OCI-LY3 (cell line): ENCODE data around the gene THEM5.
"Not testable (repeated sequence)": the region's sequence is repeated elsewhere in the genome, so short reads cannot be mapped to it uniquely, and the experiment has no call there.

Experiments used
- EZH2phosphoT487 ChIP-seq: fragments of 200-600 bp; shearing (Covaris generic); IDR thresholded peaks from 2 replicates; pipeline ENCODE4 v1.6.1; 2018; ENCODE audit warnings: antibody characterized with exemption, mixed run types, low read depth
- TF ChIP-seq, protein P1 (sequence below): fragments of 200-600, 300-600 bp; sonication (generic); IDR thresholded peaks from 2 replicates; pipeline ENCODE4 v1.5.1; 2014; ENCODE audit warnings: antibody characterized with exemption, low read length, low read depth

DNA sequence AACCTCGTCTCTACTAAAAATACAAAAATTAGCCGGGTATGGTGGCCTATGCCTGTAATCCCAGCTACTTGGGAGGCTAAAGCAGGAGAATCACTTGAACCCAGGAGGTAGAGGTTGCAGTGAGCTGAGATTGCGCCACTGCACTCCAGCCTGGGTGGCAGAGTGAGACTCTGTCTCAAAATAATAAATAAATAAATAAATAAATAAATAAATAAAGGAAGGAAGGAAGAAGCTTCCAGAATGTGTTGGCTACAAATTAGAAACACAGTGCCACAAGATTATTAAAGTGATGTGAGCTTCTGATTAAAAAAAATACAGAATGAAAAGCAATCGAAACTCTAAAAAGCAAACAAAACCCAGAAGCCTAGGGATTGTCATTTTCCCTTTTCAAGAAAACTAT, 30.4 kb upstream of the THEM5 start:
- TF ChIP-seq, protein P1, sequence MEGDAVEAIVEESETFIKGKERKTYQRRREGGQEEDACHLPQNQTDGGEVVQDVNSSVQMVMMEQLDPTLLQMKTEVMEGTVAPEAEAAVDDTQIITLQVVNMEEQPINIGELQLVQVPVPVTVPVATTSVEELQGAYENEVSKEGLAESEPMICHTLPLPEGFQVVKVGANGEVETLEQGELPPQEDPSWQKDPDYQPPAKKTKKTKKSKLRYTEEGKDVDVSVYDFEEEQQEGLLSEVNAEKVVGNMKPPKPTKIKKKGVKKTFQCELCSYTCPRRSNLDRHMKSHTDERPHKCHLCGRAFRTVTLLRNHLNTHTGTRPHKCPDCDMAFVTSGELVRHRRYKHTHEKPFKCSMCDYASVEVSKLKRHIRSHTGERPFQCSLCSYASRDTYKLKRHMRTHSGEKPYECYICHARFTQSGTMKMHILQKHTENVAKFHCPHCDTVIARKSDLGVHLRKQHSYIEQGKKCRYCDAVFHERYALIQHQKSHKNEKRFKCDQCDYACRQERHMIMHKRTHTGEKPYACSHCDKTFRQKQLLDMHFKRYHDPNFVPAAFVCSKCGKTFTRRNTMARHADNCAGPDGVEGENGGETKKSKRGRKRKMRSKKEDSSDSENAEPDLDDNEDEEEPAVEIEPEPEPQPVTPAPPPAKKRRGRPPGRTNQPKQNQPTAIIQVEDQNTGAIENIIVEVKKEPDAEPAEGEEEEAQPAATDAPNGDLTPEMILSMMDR = not testable (repeated sequence)
- not testable (repeated sequence) for TF ChIP-seq EZH2phosphoT487
